Superior temporal gyrus (tissue), 1 donor: ENCODE data around the gene NT5C3A.
"Not testable (repeated sequence)": the region's sequence is repeated elsewhere in the genome, so short reads cannot be mapped to it uniquely, and the experiment has no call there.

ENCODE experiments used
- DNase-seq: peaks from one replicate; pipeline ENCODE4 v3.0.0-alpha.2; 2016; ENCODE audit errors: extremely low spot score

NT5C3A gene

GRCh38 chr7:32979902-32980301 lies 82.7 kb downstream of the NT5C3A start:
- DNase-seq = not testable (repeated sequence)

GRCh38 chr7:32979246-32979645 lies 83.3 kb downstream of the NT5C3A start:
- DNase-seq = not testable (repeated sequence)

GRCh38 chr7:32977159-32977558 lies 85.4 kb downstream of the NT5C3A start:
- DNase-seq = not testable (repeated sequence)

GRCh38 chr7:32971967-32972366 lies 90.6 kb downstream of the NT5C3A start:
- DNase-seq = not testable (repeated sequence)

- not testable (repeated sequence) for DNase-seq
These were observed 95.4 kb downstream of the NT5C3A start for GRCh38 chr7:32967268-32967582.

- not testable (repeated sequence) for DNase-seq
These were observed 95.9 kb downstream of the NT5C3A start for GRCh38 chr7:32966489-32967267.

- DNase-seq = peak; percentile 35
These were observed 98.0 kb downstream of the NT5C3A start for GRCh38 chr7:32964461-32965159.
